22Rv1 (cell line): Measurements from ENCODE around the gene SLC39A7.

Experiments
- CTCF ChIP-seq: fragments of 450-650 bp; IDR thresholded peaks from 2 replicates; pipeline ENCODE4 v1.5.1; 2017; ENCODE audit warnings: mild to moderate bottlenecking
- ZFX ChIP-seq: fragments of 450-650 bp; IDR thresholded peaks from 2 replicates; pipeline ENCODE4 v1.6.1; 2017; ENCODE audit warnings: antibody characterized with exemption, borderline replicate concordance

DNA sequence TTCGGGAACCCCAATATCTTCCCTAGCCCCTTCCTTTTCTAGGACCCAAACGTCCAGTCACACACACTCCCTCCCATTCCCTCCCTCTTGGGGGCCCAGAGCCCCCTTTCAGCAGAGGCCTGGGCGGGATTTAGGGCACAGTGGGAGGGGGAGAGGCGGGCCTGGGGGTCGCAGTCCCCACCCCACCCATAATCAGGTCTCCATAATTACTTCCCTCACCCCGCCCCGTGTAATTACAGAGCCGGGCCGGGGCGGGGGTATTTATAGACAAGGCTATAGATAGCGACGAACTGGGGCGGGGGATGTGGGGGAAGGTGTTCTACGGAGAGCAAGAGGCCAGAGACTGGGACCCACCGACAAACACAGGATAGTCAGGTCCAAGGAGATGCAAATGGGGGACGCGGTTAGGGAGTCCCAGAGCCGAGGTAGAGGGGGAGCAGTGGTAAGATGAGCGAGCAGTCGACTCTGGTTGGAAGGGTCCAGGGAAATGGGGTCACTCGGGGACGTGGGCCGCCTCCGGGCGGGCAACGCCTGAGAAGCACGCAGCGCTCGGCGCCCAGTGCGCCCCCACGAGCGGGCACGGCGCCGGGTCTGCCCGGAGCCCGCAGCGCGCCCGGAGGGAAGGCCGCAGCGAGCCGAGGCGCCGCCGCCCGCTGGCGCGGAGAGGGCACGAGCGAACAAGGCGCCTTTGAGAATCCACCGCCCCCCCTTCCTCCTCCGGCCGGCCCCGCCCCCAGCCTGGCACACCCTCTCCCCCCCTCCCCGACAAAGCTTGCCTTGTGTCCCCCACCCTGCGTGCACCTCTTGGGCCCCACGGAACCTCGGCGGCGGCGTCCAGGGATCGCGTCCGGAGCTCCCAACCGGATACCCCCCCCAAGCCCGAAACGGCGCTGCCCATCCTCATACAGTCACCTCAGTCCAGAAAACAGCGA lies 7.7 kb upstream of the SLC39A7 start:
- TF ChIP-seq CTCF (no peak), ZFX (no peak)
